KOPT-K1 (cell line): ENCODE measurements around the gene MIEN1.
A peak's percentile ranks its signal among the peaks of the same experiment; 100 is the strongest.

Experiments used
- H3K27ac ChIP-seq: fragments of 200-600 bp; sonication (generic); 2 replicates; pipeline ENCODE4 v1.5.1; 2016; ENCODE audit warnings: antibody characterized with exemption, mild to moderate bottlenecking, low read depth, low read length; ENCODE audit not compliant: poor library complexity, severe bottlenecking
- H3K36me3 ChIP-seq: fragments of 200-600 bp; sonication (generic); 2 replicates; pipeline ENCODE4 v1.5.1; 2017; ENCODE audit warnings: antibody characterized with exemption, mild to moderate bottlenecking, low read length, moderate library complexity; ENCODE audit not compliant: insufficient read depth
- H3K9me3 ChIP-seq: fragments of 200-600 bp; sonication (generic); 2 replicates; pipeline ENCODE4 v1.5.1; 2017; ENCODE audit warnings: antibody characterized with exemption, low read length, mild to moderate bottlenecking; ENCODE audit not compliant: insufficient read depth, poor library complexity, severe bottlenecking

Gene MIEN1

GRCh38 chr17:39761861-39762496 lies 31.6 kb upstream of the MIEN1 start:
- peaks cover 17% of the 10 kb centered on the region for H3K36me3 ChIP-seq
- H3K27ac ChIP-seq = peak overlapping the region; percentile 19
- H3K9me3 ChIP-seq = no peaks in the 10 kb centered on the region

GRCh38 chr17:39759204-39759603 lies 28.9 kb upstream of the MIEN1 start:
- H3K36me3 ChIP-seq = no peaks in the 10 kb centered on the region
- no peaks in the 10 kb centered on the region for H3K9me3 ChIP-seq
- peak overlapping the region; percentile 95 for H3K27ac ChIP-seq

- H3K27ac ChIP-seq = peak overlapping the region; percentile 95
- no peaks in the 10 kb centered on the region for H3K9me3 ChIP-seq
- H3K36me3 ChIP-seq = no peaks in the 10 kb centered on the region
These were observed 27.9 kb upstream of the MIEN1 start for GRCh38 chr17:39757931-39758873.

- H3K27ac ChIP-seq = peak overlapping the region; percentile 95
- no peaks in the 10 kb centered on the region for H3K36me3 ChIP-seq
- H3K9me3 ChIP-seq = no peaks in the 10 kb centered on the region
These were observed 26.9 kb upstream of the MIEN1 start for GRCh38 chr17:39757176-39757662.

GRCh38 chr17:39756380-39757079 lies 26.2 kb upstream of the MIEN1 start:
- no peaks in the 10 kb centered on the region for H3K9me3 ChIP-seq
- peak overlapping the region; percentile 95 for H3K27ac ChIP-seq
- no peaks in the 10 kb centered on the region for H3K36me3 ChIP-seq

GRCh38 chr17:39755554-39756379 lies 25.4 kb upstream of the MIEN1 start:
- H3K9me3 ChIP-seq = no peaks in the 10 kb centered on the region
- H3K27ac ChIP-seq = peak overlapping the region; percentile 95
- H3K36me3 ChIP-seq = no peaks in the 10 kb centered on the region

GRCh38 chr17:39754958-39755553 lies 24.7 kb upstream of the MIEN1 start:
- Histone ChIP-seq H3K27ac (peak overlapping the region; percentile 95), H3K9me3 (no peaks in the 10 kb centered on the region), H3K36me3 (no peaks in the 10 kb centered on the region)

DNA sequence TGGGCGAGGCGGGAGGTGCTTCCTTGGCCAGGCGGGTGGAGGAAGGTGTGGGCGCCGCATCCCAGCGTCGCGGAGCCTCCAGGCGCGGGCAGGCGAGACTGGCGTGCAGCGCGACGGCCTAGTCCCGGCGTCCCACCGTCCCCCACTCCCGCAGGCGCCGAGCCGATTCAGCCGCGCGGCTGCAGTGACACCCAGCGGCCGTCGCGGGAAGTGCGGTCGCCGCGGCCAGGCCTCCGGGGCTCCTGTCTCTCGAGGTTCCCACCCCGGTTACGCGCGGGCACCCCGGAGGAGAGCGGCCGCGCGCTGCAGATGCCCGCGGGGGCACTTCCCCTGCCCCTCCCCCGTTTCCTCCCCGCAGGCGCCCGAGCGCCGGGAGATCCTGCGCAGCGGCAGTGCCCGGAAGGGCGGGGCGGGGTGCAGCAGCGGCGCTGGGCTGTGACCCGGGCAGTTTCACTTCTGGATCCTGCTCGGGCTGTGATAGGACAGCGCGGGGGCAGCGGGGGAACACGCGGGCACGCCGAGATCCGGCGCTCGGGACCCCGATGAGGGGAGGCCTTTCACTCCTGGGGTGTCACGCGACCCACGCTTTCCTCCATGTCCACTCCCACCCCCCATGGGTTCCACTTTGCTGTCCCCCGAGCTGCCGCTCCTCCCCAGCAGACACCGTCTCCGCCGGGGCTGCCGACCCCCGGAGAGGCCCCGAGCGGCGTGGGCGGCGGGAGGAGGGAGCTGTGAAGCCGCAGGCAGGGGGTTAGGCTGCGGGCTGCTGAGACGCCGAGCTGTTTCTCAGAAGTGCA lies 24.0 kb upstream of the MIEN1 start:
- Histone ChIP-seq H3K9me3 (no peaks in the 10 kb centered on the region), H3K27ac (peak overlapping the region; percentile 95), H3K36me3 (no peaks in the 10 kb centered on the region)

DNA sequence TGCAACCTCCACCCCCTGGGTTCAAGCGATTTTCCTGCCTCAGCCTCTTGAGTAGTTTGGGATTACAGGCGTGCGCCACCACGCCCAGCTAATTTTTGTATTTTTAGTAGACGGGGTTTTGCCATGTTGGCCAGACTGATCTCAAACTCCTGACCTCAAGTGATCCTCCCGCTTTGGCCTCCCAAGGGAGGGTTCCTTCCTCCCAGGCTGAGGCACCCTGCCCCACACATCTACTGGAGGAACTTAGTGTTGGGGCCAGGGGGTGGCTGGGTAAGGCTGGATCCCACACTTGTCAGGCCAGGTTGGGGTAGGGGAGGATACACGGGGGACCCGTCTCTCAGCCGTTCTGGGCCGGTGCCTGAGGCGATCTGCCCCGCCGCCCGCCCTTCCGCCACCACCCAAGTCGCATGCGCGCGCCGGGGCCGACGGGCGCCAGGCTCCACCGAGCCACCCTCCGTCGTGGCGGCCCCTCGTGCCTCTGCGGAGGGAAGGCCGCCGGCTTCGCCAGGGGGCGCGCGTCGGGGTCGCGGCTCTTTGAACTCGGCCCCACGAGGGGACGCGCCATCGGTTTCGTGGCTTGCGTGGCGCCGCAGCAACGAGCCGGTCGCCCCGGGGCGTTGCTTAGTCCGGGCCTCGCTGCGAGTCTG lies 23.3 kb upstream of the MIEN1 start:
- no peaks in the 10 kb centered on the region for H3K9me3 ChIP-seq
- H3K27ac ChIP-seq = peak overlapping the region; percentile 95
- H3K36me3 ChIP-seq = no peaks in the 10 kb centered on the region

- Histone ChIP-seq H3K9me3 (no peaks in the 10 kb centered on the region), H3K36me3 (no peaks in the 10 kb centered on the region), H3K27ac (peak overlapping the region; percentile 95)
These were observed 22.0 kb upstream of the MIEN1 start for GRCh38 chr17:39752241-39752881.

GRCh38 chr17:39751637-39752036 lies 21.3 kb upstream of the MIEN1 start:
- H3K9me3 ChIP-seq = no peaks in the 10 kb centered on the region
- H3K36me3 ChIP-seq = no peaks in the 10 kb centered on the region
- H3K27ac ChIP-seq = no peak overlapping the region

DNA sequence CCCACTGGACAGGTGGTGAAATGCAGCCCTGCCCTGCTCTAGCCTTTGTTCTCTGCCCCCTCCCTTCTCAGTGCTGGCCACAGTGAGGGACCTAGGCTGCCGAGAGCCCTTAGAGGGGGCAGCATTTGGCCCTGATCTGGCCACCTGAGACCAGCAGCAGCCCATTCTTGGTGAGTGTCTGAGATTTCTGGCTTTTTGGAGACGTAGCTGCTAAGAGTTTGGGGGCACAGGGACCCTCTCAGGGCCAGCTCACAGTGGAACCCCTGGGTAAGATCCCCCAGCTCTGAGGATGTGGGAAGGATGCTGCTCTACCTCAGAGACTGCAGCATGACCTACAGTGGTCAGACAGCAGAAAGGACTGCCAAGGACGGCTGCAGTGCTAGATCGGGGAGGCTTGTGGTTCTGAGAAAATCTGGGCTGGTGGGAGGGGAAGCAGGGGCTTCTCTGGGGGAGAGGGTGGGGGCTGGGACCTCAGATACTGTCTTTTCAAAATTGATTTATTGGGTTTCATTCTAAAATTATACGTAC lies 20.7 kb upstream of the MIEN1 start:
- Histone ChIP-seq H3K27ac (no peak overlapping the region), H3K9me3 (no peaks in the 10 kb centered on the region), H3K36me3 (no peaks in the 10 kb centered on the region)
